ENCODE measurements around the gene NCKAP5. TPM values are rescaled to one million over a fixed set of nuclear protein-coding genes. Genes with fewer than 3 reads are reported as not detected.

NCKAP5 gene
- total RNA-seq, 4 donors from 2014 or later, result 0.37 to 1.3 (median 0.83) TPM

GRCh38 chr2:133232556-133232955, 335.7 kb downstream of the NCKAP5 start:
- DNase-seq (ENCODE audit: low spot score) (no peak), ATAC-seq (ENCODE audit: low FRiP score) (no peak)
- TF ChIP-seq, protein P1, sequence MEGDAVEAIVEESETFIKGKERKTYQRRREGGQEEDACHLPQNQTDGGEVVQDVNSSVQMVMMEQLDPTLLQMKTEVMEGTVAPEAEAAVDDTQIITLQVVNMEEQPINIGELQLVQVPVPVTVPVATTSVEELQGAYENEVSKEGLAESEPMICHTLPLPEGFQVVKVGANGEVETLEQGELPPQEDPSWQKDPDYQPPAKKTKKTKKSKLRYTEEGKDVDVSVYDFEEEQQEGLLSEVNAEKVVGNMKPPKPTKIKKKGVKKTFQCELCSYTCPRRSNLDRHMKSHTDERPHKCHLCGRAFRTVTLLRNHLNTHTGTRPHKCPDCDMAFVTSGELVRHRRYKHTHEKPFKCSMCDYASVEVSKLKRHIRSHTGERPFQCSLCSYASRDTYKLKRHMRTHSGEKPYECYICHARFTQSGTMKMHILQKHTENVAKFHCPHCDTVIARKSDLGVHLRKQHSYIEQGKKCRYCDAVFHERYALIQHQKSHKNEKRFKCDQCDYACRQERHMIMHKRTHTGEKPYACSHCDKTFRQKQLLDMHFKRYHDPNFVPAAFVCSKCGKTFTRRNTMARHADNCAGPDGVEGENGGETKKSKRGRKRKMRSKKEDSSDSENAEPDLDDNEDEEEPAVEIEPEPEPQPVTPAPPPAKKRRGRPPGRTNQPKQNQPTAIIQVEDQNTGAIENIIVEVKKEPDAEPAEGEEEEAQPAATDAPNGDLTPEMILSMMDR (IDR thresholded peaks at IDR 0.05), result no peak

DNA sequence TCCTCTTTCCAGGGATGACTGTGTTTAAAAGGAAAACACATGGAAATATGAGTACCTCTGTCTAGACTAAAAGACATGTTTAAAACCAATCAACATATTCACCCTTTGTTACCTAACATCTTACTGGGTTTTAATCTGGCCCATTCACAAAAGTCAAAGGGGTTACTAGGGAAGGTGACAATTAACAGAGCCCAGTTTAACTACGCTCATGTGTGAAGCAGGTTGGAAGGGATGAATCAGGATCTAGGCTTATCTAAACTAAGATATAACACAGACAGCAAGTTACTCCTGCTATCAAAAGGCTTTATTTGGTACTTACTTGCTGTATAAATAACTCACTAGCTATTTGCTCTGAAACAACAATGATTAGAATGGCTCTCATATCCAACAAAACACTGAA, 337.0 kb downstream of the NCKAP5 start:
- DNase-seq (ENCODE audit: low spot score) (no peak), ATAC-seq (ENCODE audit: low FRiP score) (no peak)
- TF ChIP-seq, protein P1 (IDR thresholded peaks at IDR 0.05), result no peak

DNA sequence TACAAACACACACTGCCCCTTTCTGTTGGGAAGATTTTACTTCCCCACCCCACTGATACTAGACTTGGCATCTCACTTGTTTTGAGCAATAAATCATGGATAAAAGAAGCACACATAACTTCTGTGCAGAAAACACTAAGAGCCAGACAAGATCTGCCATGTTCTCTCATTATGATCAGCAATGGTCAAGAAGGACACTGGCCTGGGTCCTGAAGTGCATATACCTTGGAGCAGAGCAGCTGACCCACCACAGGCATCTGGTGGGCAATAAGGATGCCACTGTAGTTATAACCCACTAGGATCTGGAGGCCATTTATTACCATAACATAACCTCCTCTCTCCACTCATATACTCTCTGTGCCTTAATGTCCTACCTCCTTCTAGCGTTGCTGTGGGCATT, 338.3 kb downstream of the NCKAP5 start:
- ATAC-seq (ENCODE audit: low FRiP score), result no peak
- no peak for DNase-seq (ENCODE audit: low spot score)
- TF ChIP-seq, protein P1 (IDR thresholded peaks at IDR 0.05), result no peak

- ATAC-seq (ENCODE audit: low FRiP score), result no peak
- TF ChIP-seq, protein P1 (IDR thresholded peaks at IDR 0.05), result no peak
- no peak for DNase-seq (ENCODE audit: low spot score)
Observed at GRCh38 chr2:133223226-133223625, 345.0 kb downstream of the NCKAP5 start.

DNA sequence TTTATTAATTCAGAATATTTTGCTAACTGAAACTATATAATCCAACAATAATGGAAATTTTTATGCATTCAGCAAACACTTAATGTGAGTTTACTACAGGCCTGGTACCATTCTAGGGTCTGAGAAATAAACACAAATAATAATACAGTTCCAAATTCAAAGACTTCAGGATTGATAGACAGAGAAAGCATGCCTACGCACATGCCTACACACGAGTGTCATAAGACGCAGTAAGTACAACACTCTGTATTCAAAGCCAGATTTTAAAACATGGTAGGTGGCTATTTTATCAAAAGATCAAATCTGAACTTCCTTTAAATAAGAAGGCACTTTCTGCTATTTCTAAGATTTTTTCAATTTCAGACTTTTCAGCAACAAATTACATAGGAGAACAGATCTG, 346.9 kb downstream of the NCKAP5 start:
- TF ChIP-seq, protein P1 (IDR thresholded peaks at IDR 0.05), result no peak
- ATAC-seq (ENCODE audit: low FRiP score) (no peak), DNase-seq (ENCODE audit: low spot score) (no peak)

- DNase-seq (ENCODE audit: low spot score) (no peak), ATAC-seq (ENCODE audit: low FRiP score) (no peak)
- TF ChIP-seq, protein P1 (IDR thresholded peaks at IDR 0.05), result no peak
Observed at GRCh38 chr2:133218204-133218603, 350.1 kb downstream of the NCKAP5 start.

- no peak for ATAC-seq (ENCODE audit: low FRiP score)
- TF ChIP-seq, protein P1 (IDR thresholded peaks at IDR 0.05), result no peak
Observed at GRCh38 chr2:133215477-133215876, 352.8 kb downstream of the NCKAP5 start.

More at GRCh38 chr2:133215477-133215876, 352.8 kb downstream of the NCKAP5 start:
- DNase-seq (ENCODE audit: low spot score), result no peak
